ENCODE results near the gene C17orf113. TPM values are rescaled to one million over a fixed set of nuclear protein-coding genes. Genes with fewer than 3 reads are reported as not detected.

Gene C17orf113
- total and polyA plus RNA-seq, 2 experiments from 2014 or later, result 0.29 to 2.1 TPM

- TF ChIP-seq ETS1 (IDR thresholded peaks at IDR 0.05) (peak; percentile 92), ZNF331 (CRISPR knock-in tag; IDR thresholded peaks at IDR 0.05; ENCODE audit: low read depth) (no peak), POLR2AphosphoS5 (IDR thresholded peaks at IDR 0.05; ENCODE audit: low read depth) (peak; percentile 80), JUNB (IDR thresholded peaks at IDR 0.05; ENCODE audit: unreplicated experiment) (no peak), ZNF462 (CRISPR knock-in tag; IDR thresholded peaks at IDR 0.05) (peak; percentile 96), EZH2phosphoT487 (IDR thresholded peaks at IDR 0.05; ENCODE audit: unreplicated experiment) (no peak)
Observed at GRCh38 chr17:42019509-42020404, 30.6 kb downstream of the C17orf113 start, which contains the start of gene NKIRAS2 (continued).

GRCh38 chr17:42018988-42019387 lies 31.4 kb downstream of the C17orf113 start:
- Mint-ChIP-seq H3K4me3 (peak overlapping the region; percentile 99), H3K27ac (no peak overlapping the region), H3K9me3 (peaks cover 2% of the 10 kb centered on the region; the same call in 1 of the 3 replicates), H3K27me3 (ENCODE audit: insufficient read depth, low read depth, poor library complexity) (peaks cover 11% of the 10 kb centered on the region), H3K4me1 (peaks cover 37% of the 10 kb centered on the region), H3K36me3 (ENCODE audit: low read depth) (peaks cover 50% of the 10 kb centered on the region)
- Histone ChIP-seq H3F3A (replicated peaks; ENCODE audit: low read depth) (peaks cover 42% of the 10 kb centered on the region), H3K27me3 (ENCODE audit: insufficient read depth) (no peaks in the 10 kb centered on the region), H3K9me2 (ENCODE audit: insufficient read depth) (peaks cover 9% of the 10 kb centered on the region), H3K27ac (ENCODE audit: low read depth) (no peak overlapping the region), H3K4me3 (no peak overlapping the region), H3K4me1 (ENCODE audit: insufficient read depth) (peaks cover 19% of the 10 kb centered on the region), H3K36me3 (ENCODE audit: insufficient read depth) (peaks cover 6% of the 10 kb centered on the region), H3K4me2 (no peak overlapping the region), H3K79me2 (replicated peaks; ENCODE audit: insufficient read depth) (peaks cover 47% of the 10 kb centered on the region), H2AFZ (no peak overlapping the region), H4K20me1 (replicated peaks; ENCODE audit: insufficient read depth) (peaks cover 9% of the 10 kb centered on the region; the same call in 1 of the 2 replicates)
- no peak for ATAC-seq
- no peak for DNase-seq (ENCODE audit: low spot score)
- TF ChIP-seq POLR2AphosphoS5 (IDR thresholded peaks at IDR 0.05; ENCODE audit: low read depth) (no peak), EZH2 (IDR thresholded peaks at IDR 0.05; ENCODE audit: low read depth, unreplicated experiment) (no peak), CREB1 (CRISPR knock-in tag; IDR thresholded peaks at IDR 0.05; ENCODE audit: low read depth) (no peak), JUNB (IDR thresholded peaks at IDR 0.05; ENCODE audit: unreplicated experiment) (no peak), NANOG (IDR thresholded peaks at IDR 0.05; ENCODE audit: borderline replicate concordance) (no peak), ZNF331 (CRISPR knock-in tag; IDR thresholded peaks at IDR 0.05; ENCODE audit: low read depth) (no peak)
- TF ChIP-seq, protein P1, sequence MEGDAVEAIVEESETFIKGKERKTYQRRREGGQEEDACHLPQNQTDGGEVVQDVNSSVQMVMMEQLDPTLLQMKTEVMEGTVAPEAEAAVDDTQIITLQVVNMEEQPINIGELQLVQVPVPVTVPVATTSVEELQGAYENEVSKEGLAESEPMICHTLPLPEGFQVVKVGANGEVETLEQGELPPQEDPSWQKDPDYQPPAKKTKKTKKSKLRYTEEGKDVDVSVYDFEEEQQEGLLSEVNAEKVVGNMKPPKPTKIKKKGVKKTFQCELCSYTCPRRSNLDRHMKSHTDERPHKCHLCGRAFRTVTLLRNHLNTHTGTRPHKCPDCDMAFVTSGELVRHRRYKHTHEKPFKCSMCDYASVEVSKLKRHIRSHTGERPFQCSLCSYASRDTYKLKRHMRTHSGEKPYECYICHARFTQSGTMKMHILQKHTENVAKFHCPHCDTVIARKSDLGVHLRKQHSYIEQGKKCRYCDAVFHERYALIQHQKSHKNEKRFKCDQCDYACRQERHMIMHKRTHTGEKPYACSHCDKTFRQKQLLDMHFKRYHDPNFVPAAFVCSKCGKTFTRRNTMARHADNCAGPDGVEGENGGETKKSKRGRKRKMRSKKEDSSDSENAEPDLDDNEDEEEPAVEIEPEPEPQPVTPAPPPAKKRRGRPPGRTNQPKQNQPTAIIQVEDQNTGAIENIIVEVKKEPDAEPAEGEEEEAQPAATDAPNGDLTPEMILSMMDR (conservative IDR thresholded peaks at IDR 0.05; ENCODE audit: low read depth in 2 of 2), result no peak
- TF ChIP-seq, protein P2, sequence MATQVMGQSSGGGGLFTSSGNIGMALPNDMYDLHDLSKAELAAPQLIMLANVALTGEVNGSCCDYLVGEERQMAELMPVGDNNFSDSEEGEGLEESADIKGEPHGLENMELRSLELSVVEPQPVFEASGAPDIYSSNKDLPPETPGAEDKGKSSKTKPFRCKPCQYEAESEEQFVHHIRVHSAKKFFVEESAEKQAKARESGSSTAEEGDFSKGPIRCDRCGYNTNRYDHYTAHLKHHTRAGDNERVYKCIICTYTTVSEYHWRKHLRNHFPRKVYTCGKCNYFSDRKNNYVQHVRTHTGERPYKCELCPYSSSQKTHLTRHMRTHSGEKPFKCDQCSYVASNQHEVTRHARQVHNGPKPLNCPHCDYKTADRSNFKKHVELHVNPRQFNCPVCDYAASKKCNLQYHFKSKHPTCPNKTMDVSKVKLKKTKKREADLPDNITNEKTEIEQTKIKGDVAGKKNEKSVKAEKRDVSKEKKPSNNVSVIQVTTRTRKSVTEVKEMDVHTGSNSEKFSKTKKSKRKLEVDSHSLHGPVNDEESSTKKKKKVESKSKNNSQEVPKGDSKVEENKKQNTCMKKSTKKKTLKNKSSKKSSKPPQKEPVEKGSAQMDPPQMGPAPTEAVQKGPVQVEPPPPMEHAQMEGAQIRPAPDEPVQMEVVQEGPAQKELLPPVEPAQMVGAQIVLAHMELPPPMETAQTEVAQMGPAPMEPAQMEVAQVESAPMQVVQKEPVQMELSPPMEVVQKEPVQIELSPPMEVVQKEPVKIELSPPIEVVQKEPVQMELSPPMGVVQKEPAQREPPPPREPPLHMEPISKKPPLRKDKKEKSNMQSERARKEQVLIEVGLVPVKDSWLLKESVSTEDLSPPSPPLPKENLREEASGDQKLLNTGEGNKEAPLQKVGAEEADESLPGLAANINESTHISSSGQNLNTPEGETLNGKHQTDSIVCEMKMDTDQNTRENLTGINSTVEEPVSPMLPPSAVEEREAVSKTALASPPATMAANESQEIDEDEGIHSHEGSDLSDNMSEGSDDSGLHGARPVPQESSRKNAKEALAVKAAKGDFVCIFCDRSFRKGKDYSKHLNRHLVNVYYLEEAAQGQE (IDR thresholded peaks at IDR 0.05; ENCODE audit: unreplicated experiment), result no peak
